HCT116 (cell line): Measurements from ENCODE around the gene PAGR1. TPM values are rescaled to one million over a fixed set of nuclear protein-coding genes. Genes with fewer than 3 reads are reported as not detected.

Experiments
- ATAC-seq: fragments of 200-7000 bp; cut with Tn5 transposase; 2 replicates; pipeline ENCODE4 v1.9.1; 2020; ENCODE audit warnings: mild to moderate bottlenecking, moderate library complexity
- BruUV-seq: library from RNA; stranded (reverse); fragments of 400-500 nt; replicated peaks from 2 replicates; lab custom pipeline; 2021; lab: Mats Ljungman, UMichigan
- CTCF ChIA-PET: fragments of 300-600 bp; sonication (Branson Sonifier 250); formaldehyde crosslinking; loops from one replicate; lab custom pipeline; 2021; ENCODE audit warnings: antibody characterized with exemption; lab: Charles Lee
- POLR2A ChIA-PET: fragments of 300-600, 350-600 bp; sonication (Branson Sonifier 250); formaldehyde crosslinking; loops from one replicate; lab custom pipeline; 2021; ENCODE audit warnings: antibody characterized with exemption; lab: Charles Lee
- RAD21 ChIA-PET, 2 experiments: fragments of 300-600 bp; sonication (Branson Sonifier 250); formaldehyde crosslinking; loops; one replicate each; lab custom pipeline; 2023; ENCODE audit warnings: low total read pairs in 2 of 2; ENCODE audit not compliant: uncharacterized antibody in 2 of 2, unreplicated experiment in 2 of 2, low non-redundant PET in 1 of 2; lab: Charles Lee
- DNase-seq: peaks from one replicate; pipeline ENCODE4 v3.0.0-alpha.2; 2010; ENCODE audit warnings: low read depth, low spot score
- H2AFZ ChIP-seq: fragments of 200-600 bp; shearing (Covaris generic), sonication (generic); 2 replicates; pipeline ENCODE4 v1.6.1; 2017; ENCODE audit warnings: low read depth, mixed run types, mixed read lengths, antibody characterized with exemption, low read length; ENCODE audit not compliant: poor library complexity, severe bottlenecking
- H3K27ac ChIP-seq: 2 replicates; pipeline ENCODE4 v1.5.1; 2012; ENCODE audit warnings: low read depth, low read length
- H3K27me3 ChIP-seq: fragments of 200-600 bp; sonication (generic); 2 replicates; pipeline ENCODE4 v1.6.1; 2016; ENCODE audit warnings: mixed run types, low read length, mixed read lengths; ENCODE audit not compliant: insufficient read depth
- H3K36me3 ChIP-seq, 2 experiments: fragments of 200-500 bp in 1 of 2; fragments of 200-600 bp in 1 of 2; sonication (Bioruptor generic) in 1 of 2; sonication (generic) in 1 of 2; 2 replicates each; pipeline versions ENCODE4 v1.5.1 to v1.6.1; 2014 to 2016; ENCODE audit warnings: low read length in 2 of 2, inconsistent platforms in 1 of 2, mixed read lengths in 1 of 2, mixed run types in 1 of 2; ENCODE audit not compliant: insufficient read depth in 2 of 2, control insufficient read depth in 1 of 2
- H3K4me1 ChIP-seq, 2 experiments: fragments of 200-600 bp in 1 of 2; sonication (generic) in 1 of 2; 2 replicates each; pipeline versions ENCODE4 v1.5.1 to v1.6.1; 2012 to 2017; ENCODE audit warnings: low read length in 2 of 2, inconsistent platforms in 1 of 2, mild to moderate bottlenecking in 1 of 2, mixed read lengths in 1 of 2, mixed run types in 1 of 2, moderate library complexity in 1 of 2; ENCODE audit not compliant: insufficient read depth in 2 of 2, control insufficient read depth in 1 of 2
- H3K4me2 ChIP-seq: fragments of 200-600 bp; sonication (generic); 2 replicates; pipeline ENCODE4 v1.6.1; 2017; ENCODE audit warnings: mixed run types, low read length, mixed read lengths
- H3K4me3 ChIP-seq, 2 experiments: fragments of 200-600 bp in 1 of 2; sonication (generic) in 1 of 2; replicated peaks in 1 of 2; 2 replicates each; pipeline ENCODE4 v1.5.1; 2011 to 2016; ENCODE audit warnings: low read length in 2 of 2, control low read depth in 1 of 2, low read depth in 1 of 2, mild to moderate bottlenecking in 1 of 2, mixed read lengths in 1 of 2, mixed run types in 1 of 2
- H3K79me2 ChIP-seq: fragments of 200-600 bp; sonication (generic); 2 replicates; pipeline ENCODE4 v1.6.1; 2017; ENCODE audit warnings: mild to moderate bottlenecking, mixed run types, low read length, moderate library complexity, mixed read lengths; ENCODE audit not compliant: insufficient read depth
- H3K9ac ChIP-seq: fragments of 200-600 bp; sonication (generic); 2 replicates; pipeline ENCODE4 v1.6.1; 2016; ENCODE audit warnings: low read length, mixed read lengths
- H3K9me2 ChIP-seq: fragments of 200-600 bp; sonication (generic), shearing (Covaris generic); 2 replicates; pipeline ENCODE4 v1.6.1; 2017; ENCODE audit warnings: mixed run types, mild to moderate bottlenecking, moderate library complexity; ENCODE audit not compliant: insufficient read depth
- H3K9me3 ChIP-seq, 2 experiments: fragments of 200-500 bp in 1 of 2; fragments of 200-600 bp in 1 of 2; sonication (Bioruptor generic) in 1 of 2; sonication (generic) in 1 of 2; 2 replicates each; pipeline ENCODE4 v1.6.1; 2014 to 2017; ENCODE audit warnings: low read length in 2 of 2, mixed read lengths in 2 of 2, inconsistent platforms in 1 of 2, low read depth in 1 of 2, mild to moderate bottlenecking in 1 of 2, mixed run types in 1 of 2, moderate library complexity in 1 of 2; ENCODE audit not compliant: control insufficient read depth in 1 of 2, insufficient read depth in 1 of 2
- H4K20me1 ChIP-seq: fragments of 200-600 bp; sonication (generic), shearing (Covaris generic); 2 replicates; pipeline ENCODE4 v1.6.1; 2017; ENCODE audit warnings: mixed run types, mild to moderate bottlenecking, moderate library complexity; ENCODE audit not compliant: insufficient read depth
- CTCF ChIP-seq, 3 experiments: fragments of 200-600 bp in 1 of 3; sonication (generic) in 1 of 3; IDR thresholded peaks in 2 of 3; conservative IDR thresholded peaks in 1 of 3; 2 replicates each; pipeline ENCODE4 v1.5.1; 2012 to 2017; ENCODE audit warnings: low read depth in 2 of 3, low read length in 2 of 3, antibody characterized with exemption in 1 of 3, borderline replicate concordance in 1 of 3, control low read depth in 1 of 3, mild to moderate bottlenecking in 1 of 3, mixed read lengths in 1 of 3, mixed run types in 1 of 3, moderate library complexity in 1 of 3; ENCODE audit not compliant: insufficient read depth in 1 of 3
- EGR1 ChIP-seq: IDR thresholded peaks from 2 replicates; pipeline ENCODE4 v1.6.1; 2012; ENCODE audit warnings: low read depth
- EZH2phosphoT487 ChIP-seq: fragments of 200-600 bp; IDR thresholded peaks from 2 replicates; pipeline ENCODE4 v1.6.1; 2018; ENCODE audit warnings: antibody characterized with exemption, borderline replicate concordance
- SIN3A ChIP-seq: IDR thresholded peaks from 2 replicates; pipeline ENCODE4 v1.6.1; 2012; ENCODE audit warnings: low read depth
- SP1 ChIP-seq: IDR thresholded peaks from 2 replicates; pipeline ENCODE4 v1.6.1; 2012; ENCODE audit warnings: low read depth
- SRF ChIP-seq: IDR thresholded peaks from 2 replicates; pipeline ENCODE4 v1.6.1; 2012; ENCODE audit warnings: low read depth
- YY1 ChIP-seq: IDR thresholded peaks from 2 replicates; pipeline ENCODE4 v1.6.1; 2011; ENCODE audit warnings: low read length, low read depth, moderate library complexity, mild to moderate bottlenecking; ENCODE audit not compliant: insufficient replicate concordance; ENCODE audit errors: extremely low read depth
- ZBTB33 ChIP-seq: IDR thresholded peaks from 2 replicates; pipeline ENCODE4 v1.6.1; 2011; ENCODE audit warnings: mild to moderate bottlenecking, low read length, moderate library complexity; ENCODE audit not compliant: insufficient replicate concordance; ENCODE audit errors: extremely low read depth
- ZFX ChIP-seq: fragments of 450-650 bp; IDR thresholded peaks from 2 replicates; pipeline ENCODE4 v1.6.1; 2017
- intact Hi-C: fragments of 100-400 bp; cut with micrococcal nuclease; formaldehyde crosslinking; loops from 2 replicates; pipeline ENCODE4 v1.10.0; 2022
- total RNA-seq: library from RNA; stranded (reverse); gene quantifications from one replicate; pipeline ENCODE4 v1.2.1, GENCODE V29; 2021; ENCODE audit not compliant: unreplicated experiment

PAGR1 gene
- total RNA-seq, 1 experiment from 2014 or later, result 28.9 TPM

GRCh38 chr16:29790183-29790948 is 25.6 kb upstream of the PAGR1 start, which contains the start of gene KIF22 (continued):
- TF ChIP-seq ZBTB33 (no peak), SIN3A (peak; percentile 89), EZH2phosphoT487 (no peak), ZFX (peak; percentile 83)

GRCh38 chr16:29790949-29791844 is 24.8 kb upstream of the PAGR1 start:
- Histone ChIP-seq H3K4me3 (peak overlapping the region; percentile 90 to 99), H3K9me3 (no peaks in the 10 kb centered on the region), H3K9me2 (no peaks in the 10 kb centered on the region), H3K27me3 (no peaks in the 10 kb centered on the region), H3K4me2 (peak overlapping the region; percentile 83), H3K79me2 (peaks cover 56% of the 10 kb centered on the region), H3K4me1 (peaks cover 13 to 21% of the 10 kb centered on the region in 2 experiments), H4K20me1 (no peaks in the 10 kb centered on the region), H3K36me3 (peaks cover 0 to 8% of the 10 kb centered on the region in 2 experiments; a peak in 1 of 4 replicates), H3K27ac (peak overlapping the region; percentile 80), H2AFZ (no peak overlapping the region), H3K9ac (peak overlapping the region; percentile 99)
- RAD21 ChIA-PET, result interaction anchor here (1.3 to 1.6 kb wide), 2 partner anchors 13 to 90 kb away, joined by 3 read pairs; no protein-coding TSS in a partner anchor
- TSS peak; percentile 69 for BruUV-seq
- peak; percentile 45 for ATAC-seq
- TF ChIP-seq EGR1, result no peak
- TF ChIP-seq CTCF (IDR thresholded peaks at IDR 0.05 in 2 of 3, conservative IDR thresholded peaks at IDR 0.05 in 1 of 3; ENCODE audit: borderline replicate concordance in 1 of 3, insufficient read depth in 1 of 3, low read depth in 2 of 3, low read length in 2 of 3), result no peak
- TF ChIP-seq SP1, result no peak
- no peak for TF ChIP-seq SRF
- no peak for TF ChIP-seq YY1
- peak; percentile 22; the same call in 1 of the 2 replicates for TF ChIP-seq SIN3A
- POLR2A ChIA-PET, result interaction anchor here (1.0 to 2.1 kb wide), 8 partner anchors 8 to 29 kb away, joined by 3 to 10 read pairs (median 4); partner anchors contain the start of genes MVP and PAGR1
- no peak for DNase-seq
- intact Hi-C loops, result loop anchor here (2.0 kb wide), 1 partner anchor 14 kb away; no protein-coding TSS in a partner anchor
- CTCF ChIA-PET, result interaction anchor here (1.0 to 1.6 kb wide), 7 partner anchors 9 to 91 kb away, joined by 3 to 14 read pairs (median 5); partner anchors contain the start of gene PAGR1
